GM19452 (cell line): ENCODE data around the gene GRHL1.

Source experiments
- ATAC-seq: cut with Tn5 transposase; IDR thresholded peaks from one replicate; pipeline ENCODE4 v1.9.1; 2021; ENCODE audit not compliant: unreplicated experiment

GRHL1 gene

GRCh38 chr2:9971890-9972289, 20.4 kb downstream of the GRHL1 start:
- no peak for ATAC-seq

GRCh38 chr2:9972621-9973479, 21.4 kb downstream of the GRHL1 start:
- ATAC-seq, result no peak

GRCh38 chr2:9973690-9974089, 22.2 kb downstream of the GRHL1 start:
- no peak for ATAC-seq

GRCh38 chr2:9974343-9974742, 22.9 kb downstream of the GRHL1 start:
- no peak for ATAC-seq

GRCh38 chr2:9975328-9975727, 23.8 kb downstream of the GRHL1 start:
- no peak for ATAC-seq

- ATAC-seq, result no peak
Measured at GRCh38 chr2:9975805-9976447, 24.4 kb downstream of the GRHL1 start.

GRCh38 chr2:9979977-9980376, 28.5 kb downstream of the GRHL1 start:
- no peak for ATAC-seq

- ATAC-seq, result no peak
Measured at GRCh38 chr2:9980520-9980919, 29.0 kb downstream of the GRHL1 start.

- no peak for ATAC-seq
Measured at GRCh38 chr2:9981655-9982054, 30.2 kb downstream of the GRHL1 start.

- no peak for ATAC-seq
Measured at GRCh38 chr2:9982248-9982647, 30.8 kb downstream of the GRHL1 start.

- no peak for ATAC-seq
Measured at GRCh38 chr2:9982891-9983290, 31.4 kb downstream of the GRHL1 start.

GRCh38 chr2:9983401-9984216, 32.1 kb downstream of the GRHL1 start:
- ATAC-seq, result no peak

GRCh38 chr2:9984217-9984739, 32.8 kb downstream of the GRHL1 start:
- peak; percentile 55 for ATAC-seq

GRCh38 chr2:9984871-9985480, 33.5 kb downstream of the GRHL1 start:
- no peak for ATAC-seq

- ATAC-seq, result no peak
Measured at GRCh38 chr2:9985531-9986328, 34.2 kb downstream of the GRHL1 start.

GRCh38 chr2:9988320-9988719, 36.8 kb downstream of the GRHL1 start:
- no peak for ATAC-seq

GRCh38 chr2:9990736-9991135, 39.2 kb downstream of the GRHL1 start:
- no peak for ATAC-seq

- no peak for ATAC-seq
Measured at GRCh38 chr2:9991221-9991620, 39.7 kb downstream of the GRHL1 start.

GRCh38 chr2:9991829-9992273, 40.4 kb downstream of the GRHL1 start:
- no peak for ATAC-seq
